ENCODE results near the gene NXN.
"Not testable (repeated sequence)": the region's sequence is repeated elsewhere in the genome, so short reads cannot be mapped to it uniquely, and the experiment has no call there.

Gene NXN

DNA sequence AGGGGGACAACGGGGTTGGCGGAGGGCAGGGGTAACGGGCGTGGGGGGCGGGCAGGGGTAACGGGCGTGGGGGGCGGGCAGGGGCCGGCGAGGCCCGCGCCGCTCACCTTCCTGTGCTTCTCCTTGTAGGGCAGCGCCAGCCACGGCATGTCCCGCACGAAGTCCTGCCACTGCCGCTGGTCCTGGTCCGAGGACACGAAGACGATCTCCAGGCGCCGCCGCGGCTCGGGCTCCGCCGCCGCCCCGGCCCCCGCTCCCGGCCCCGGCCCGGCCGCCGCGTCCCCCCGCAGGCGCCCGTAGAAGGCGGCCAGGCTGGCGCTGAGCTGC is 401 bp downstream of the NXN start:
- DNase-seq (ENCODE audit: low read depth in 2 of 2), result no peak

DNA sequence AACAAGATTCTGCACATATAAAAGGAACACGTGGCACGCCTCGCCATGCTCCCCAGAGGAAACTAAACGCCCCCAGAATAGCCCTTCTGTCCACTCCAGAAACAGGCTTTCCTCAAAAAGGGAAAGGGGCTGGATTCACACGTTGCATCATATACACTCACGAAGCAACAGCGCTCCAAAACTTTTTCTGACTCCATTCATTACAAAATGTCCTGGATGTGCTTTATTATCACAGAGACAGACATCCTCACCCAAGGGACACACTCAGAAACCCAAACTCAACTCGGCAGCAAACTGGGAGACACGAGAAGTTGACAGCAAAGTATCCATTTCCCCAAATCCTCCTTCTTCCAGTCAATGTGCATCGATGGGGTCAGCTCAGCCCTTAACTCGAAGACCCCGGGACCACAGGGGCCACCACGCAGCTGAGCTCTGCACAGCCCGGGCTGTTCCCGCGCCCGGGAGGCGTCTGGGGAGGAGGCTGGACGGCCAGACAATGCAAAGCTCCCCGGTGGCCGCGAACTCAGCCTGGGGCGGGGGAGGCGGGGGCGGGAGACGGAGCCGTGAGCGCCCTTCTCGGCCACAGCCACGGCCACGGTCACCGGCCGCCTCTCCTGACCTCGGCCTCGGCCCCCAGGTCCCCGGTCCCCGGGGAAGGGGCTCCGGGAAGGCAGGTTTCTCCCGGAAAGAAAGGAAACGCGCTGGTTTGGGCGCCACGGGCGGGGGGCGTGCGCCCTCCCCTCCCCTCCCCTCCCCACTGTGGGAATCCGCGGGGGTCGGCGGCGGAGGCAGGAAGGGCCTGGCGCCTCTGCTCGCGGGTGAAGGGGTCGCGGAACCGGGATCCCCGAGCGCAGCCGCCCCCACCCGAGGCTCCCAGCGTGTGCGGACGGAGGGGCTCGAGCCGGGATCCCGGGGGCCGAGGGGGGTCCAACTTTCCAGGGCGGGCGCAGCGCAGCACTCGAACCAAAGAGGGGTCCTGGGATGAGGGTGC is 1.2 kb downstream of the NXN start:
- no peak for DNase-seq (ENCODE audit: low read depth in 2 of 2)

DNA sequence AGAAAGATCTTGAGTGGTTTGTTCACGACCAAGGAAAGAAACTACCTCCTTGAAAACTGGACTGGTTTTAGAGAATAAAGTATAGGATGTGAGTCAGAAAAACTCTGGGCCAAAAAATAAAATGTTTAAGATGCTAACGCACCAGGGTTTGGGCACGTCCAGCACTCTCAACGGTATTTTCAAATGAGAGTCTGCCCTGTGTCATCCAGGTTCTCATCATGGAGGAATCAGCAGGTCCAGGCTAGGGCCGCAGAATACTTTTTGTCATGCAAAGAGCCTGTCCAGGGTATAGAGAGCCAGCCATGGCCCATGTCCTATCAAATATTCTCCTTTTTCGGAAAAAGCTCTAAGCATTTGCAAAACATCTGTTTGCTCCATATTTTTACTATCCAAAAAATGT is 2.4 kb downstream of the NXN start:
- DNase-seq (ENCODE audit: low read depth in 2 of 2), result no peak

DNA sequence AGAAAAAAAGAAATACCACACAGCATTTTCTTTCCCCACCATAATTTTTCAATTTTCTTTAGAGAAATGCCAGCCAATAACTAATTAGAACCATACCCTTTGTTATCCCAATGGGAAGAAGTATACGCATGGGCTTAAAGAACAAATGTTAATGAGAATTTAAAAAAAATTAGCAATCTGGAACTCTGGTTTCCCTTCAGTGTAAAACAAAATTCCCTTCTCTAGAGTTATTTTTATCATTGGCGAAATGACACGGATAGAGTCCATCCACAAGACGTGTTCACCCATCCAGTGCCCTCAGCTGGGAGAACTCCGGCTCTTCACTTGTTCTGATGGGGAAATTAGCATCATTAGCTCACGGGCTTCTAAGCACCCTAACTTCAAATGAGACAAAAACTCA is 3.3 kb downstream of the NXN start:
- DNase-seq (ENCODE audit: low read depth in 2 of 2), result no peak

DNA sequence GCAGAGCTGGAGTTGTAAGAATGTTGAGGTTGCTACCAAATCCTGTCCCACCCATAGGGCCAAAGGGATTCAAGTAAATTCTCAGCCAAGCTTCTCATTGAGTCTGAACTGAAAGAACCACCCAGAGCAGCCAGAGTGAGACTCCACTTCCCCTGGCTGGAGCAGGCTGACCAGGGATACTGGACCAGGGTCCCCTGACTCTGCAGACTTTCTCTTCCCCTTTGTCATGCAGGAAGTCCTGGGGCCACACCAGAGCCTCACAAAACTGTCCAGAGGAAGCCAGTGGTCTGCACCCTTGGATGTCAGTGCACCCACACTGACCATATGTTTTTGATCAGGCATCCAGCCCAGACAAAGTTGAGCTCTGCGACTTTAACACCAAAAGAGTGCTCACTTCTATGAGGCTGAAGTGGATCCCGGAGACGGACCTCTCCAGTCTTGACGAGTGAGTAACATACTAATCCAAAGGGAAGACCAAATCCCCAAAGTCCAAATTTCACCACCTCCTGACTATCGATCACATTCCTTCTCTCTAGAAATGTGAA is 4.1 kb downstream of the NXN start:
- no peak for DNase-seq (ENCODE audit: low read depth in 2 of 2)

DNA sequence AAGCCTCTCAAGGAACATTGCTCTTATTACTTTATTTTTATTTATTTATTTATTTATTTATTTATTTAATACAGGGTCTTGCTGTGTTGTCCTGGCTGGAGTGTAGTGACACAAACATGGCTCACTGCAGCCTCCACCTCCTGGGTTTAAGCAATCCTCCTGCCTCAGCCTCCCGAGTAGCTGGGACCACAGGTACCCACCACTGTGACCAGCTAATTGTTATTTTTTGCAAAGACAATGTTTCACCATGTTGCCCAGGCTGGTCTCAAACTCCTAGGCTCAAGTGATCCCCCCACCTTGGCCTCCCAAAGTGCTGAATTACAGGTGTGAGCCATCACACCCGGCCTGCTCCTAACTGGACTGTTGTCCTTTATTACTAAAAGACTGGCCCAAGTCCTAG is 4.8 kb downstream of the NXN start:
- not testable (repeated sequence) for DNase-seq (ENCODE audit: low read depth in 2 of 2)

DNA sequence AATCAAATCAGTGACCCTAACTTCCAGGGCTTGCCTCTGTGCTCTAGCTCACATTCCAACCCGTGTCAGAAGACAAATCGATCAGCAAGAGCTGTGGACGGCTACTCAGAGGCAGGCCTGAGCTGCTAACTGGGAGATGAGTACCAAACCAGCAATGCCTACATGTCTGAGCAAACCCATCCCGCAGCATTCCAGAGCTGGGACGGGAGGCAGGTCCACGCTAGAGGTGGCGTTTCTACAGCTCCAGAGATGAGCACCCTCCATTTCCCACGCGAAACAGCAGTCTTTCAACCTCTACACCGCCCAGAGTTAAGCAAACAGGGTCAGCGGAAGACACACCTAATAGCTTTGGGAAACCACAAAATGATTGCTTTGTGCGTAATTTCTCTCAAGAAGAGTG is 6.5 kb downstream of the NXN start:
- no peak for DNase-seq (ENCODE audit: low read depth in 2 of 2)

DNA sequence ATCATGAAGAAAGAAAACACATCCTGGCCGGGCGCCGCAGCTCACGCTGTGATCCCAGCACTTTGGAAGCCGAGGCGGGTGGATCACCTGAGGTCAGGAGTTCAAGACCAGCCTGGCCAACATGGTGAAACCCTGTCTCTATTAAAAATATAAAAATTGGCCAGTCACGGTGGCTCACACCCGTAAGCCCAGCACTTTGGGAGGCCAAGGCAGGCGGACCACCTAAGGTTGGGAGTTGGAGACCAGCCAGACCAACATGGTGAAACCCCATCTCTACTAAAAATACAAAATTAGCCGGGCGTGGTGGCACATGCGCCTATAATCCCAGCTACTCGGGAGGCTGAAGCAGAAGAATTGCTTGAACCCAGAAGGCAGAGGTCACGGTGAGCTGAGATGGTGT is 7.7 kb downstream of the NXN start:
- not testable (repeated sequence) for DNase-seq (ENCODE audit: low read depth in 2 of 2)

DNA sequence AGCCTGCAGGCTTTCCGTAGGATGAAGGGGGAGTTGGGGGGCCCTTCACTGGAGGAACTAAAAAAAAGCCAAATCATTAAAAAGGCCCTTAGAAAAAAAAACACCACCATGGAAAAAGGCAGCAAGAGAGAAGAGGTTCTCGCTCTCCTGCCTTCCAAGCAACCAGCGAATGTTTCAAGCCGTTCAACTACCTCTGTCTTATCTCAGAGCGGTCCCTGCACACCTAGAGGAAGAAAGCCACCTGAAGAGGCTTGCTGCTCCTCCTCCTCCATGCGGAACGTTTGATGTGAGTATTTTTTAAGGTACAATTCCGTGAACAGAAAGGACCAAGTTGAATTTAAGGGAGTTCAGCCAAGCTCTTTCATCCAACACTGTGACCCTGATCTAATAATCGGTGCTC is 9.2 kb downstream of the NXN start:
- DNase-seq (ENCODE audit: low read depth in 2 of 2), result no peak

DNA sequence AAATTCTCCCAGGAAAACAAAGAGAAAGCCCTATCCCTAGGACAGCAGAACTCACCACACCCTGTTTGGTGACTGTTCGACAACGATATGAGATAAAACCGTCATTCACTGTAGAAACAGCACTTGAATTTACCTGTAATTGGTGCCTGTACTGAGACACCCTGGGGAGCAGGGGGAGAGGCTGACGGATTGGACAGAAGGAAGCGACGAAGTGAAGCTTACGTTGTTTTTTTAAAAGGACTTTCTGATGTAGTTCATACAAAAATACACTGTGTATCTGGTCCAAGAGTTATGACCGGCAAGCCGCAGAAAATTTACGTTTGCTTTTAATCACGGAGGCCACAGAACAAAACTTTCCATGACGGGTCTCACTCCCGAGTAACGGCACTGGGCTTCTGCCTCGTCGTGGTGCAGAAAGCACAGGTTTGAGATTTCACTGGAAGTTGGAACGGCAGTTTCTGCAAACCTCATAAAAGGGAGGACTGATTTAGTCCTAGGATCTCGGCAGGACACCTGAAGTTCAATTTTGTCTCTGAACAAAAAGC is 9.7 kb downstream of the NXN start:
- DNase-seq (ENCODE audit: low read depth in 2 of 2), result no peak

DNA sequence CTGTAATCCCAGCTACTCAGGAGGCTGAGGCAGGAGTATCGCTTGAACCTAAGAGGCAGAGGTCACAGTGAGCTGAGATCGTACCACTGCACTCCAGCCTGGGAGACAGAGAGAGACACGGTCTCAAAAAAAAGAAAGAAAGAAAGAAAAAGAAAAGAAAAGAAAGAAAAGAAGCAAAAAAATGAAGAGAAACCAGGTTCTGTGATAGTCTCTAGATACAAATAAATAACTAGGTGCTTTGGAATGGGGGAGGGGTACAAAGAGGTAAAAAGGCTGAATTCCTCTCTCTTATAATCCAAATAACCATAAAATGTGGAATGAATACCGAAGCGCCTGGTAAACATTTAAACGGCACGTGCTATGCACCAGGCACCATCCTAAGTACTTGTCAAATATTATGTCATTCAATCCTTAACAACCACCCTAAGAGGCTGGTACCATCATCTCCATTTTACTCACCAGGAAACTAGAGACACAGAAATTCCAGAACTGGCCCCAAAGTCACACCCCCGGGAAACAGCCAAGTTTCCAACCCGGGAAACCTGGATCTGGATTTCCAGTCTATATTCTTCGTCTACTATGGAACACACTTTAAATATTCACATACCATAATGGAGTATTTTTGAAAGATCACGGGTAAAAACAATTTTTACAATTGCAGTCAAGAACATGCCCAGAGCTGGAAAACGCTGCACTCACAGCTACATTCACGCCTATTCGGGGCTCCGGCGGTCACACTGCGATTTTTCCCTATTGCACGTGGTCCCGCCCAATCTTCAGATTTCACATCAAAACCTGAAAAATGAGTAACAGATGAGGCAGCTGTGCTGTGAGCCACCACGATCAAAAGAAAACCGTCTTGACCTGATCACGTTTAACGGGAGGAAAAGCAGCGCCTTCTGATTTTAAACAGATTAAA is 10.5 kb downstream of the NXN start:
- no peak for DNase-seq (ENCODE audit: low read depth in 2 of 2)

DNA sequence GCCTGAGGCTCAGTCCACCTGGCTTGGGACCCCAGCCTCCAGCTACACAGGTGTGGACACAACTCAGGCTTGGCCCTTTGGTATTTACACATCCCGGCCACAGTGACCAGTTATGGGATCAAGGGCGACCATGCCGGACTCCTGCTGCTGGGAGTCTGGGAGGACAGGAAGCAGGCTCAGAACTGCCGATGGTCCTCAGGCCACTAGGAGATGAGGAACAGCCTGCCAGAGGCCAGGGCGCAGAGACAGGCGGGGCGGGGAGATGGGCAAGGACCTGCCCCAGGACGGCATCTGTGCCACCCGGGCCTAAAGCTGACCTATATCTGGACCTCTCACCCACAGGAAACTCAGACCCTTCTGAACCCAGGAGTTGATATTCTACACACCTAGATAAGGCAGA is 12.5 kb downstream of the NXN start:
- DNase-seq (ENCODE audit: low read depth in 2 of 2), result no peak

DNA sequence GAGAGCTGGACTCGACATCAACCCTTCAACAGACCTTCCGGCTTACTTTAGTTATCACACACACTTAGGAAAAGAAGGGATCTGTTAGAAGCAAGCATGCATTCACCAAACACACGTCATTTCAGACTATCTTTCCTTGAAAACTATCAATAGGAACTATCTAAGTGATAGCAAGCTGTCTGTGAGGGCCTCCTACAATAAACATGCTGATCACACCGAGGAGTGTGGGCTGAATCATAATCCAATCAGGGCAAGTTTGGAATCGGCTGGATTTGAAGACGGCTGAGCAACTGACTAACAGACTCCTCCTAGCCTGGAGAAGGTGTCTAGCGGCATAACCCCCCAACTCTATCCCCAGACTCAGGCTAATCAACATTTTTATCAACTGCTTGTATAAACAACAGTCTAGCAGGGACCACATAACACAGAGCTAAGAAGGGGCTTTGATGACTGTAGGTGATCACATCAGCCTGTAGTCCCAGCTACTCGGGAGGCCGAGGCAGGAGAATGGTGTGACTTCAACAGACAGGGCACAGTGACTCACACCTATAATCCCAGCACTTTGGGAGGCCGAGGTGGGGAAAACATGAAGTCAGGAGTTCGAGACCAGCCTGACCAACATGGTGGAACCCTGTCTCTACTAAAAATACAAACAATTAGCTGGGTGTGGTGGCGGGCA is 14.1 kb downstream of the NXN start:
- no peak for DNase-seq (ENCODE audit: low read depth in 2 of 2)

DNA sequence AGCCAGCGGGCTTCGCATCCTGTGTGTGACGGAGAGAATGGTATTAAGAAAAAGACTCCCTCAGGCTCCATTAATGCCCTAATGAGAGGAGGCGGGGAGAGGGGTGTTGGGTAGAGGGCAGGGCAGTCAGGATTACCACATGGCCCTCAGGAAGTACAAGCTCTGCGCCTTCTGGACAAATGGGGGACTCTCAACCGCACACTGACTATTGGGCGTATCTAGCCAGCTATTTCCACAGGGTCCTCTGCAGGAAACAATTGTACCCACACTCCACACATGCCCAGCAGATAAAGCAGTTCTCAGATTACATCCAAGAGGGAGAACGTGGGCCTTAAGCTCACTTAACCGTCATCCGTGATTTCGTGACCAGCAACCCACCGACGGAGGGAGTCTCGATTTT is 14.7 kb downstream of the NXN start:
- no peak for DNase-seq (ENCODE audit: low read depth in 2 of 2)

DNA sequence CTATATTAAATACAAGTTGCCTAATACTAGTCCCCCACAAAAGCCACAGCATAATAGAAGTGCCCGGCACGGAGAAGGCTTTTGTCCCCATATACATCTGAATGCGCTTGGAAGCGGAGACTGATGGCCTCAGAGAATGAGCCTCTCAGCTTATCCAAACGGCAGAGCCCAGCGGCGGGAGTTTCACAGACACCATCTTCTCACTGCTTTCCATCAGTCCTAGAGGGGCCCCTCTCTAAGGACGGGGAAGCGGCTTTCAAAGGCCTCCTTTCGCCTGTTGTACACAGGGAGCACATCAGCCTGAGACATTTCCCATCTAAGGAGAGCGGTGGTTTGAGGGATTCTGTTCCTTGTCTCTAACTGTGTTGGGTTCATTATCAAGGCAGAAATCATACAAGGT is 16.9 kb downstream of the NXN start:
- no peak for DNase-seq (ENCODE audit: low read depth in 2 of 2)

DNA sequence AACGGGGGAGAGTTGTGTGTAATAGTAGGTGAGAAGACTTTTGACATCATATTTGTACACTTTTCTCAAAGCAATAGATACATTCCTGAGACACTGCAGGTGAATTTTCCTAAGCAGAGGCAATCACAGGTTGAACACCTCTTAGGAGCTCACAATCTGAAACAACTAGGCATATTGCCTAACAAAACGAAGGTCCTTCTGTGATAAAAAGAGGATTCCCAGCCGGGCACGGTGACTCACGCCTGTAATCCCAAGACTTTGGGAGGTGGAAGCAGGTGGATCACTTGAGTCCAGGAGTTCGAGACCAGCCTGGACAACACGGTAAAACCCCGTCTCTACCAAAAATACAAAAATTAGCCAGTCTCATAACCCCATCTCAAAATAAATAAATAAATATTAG is 17.4 kb downstream of the NXN start:
- DNase-seq (ENCODE audit: low read depth in 2 of 2), result no peak

DNA sequence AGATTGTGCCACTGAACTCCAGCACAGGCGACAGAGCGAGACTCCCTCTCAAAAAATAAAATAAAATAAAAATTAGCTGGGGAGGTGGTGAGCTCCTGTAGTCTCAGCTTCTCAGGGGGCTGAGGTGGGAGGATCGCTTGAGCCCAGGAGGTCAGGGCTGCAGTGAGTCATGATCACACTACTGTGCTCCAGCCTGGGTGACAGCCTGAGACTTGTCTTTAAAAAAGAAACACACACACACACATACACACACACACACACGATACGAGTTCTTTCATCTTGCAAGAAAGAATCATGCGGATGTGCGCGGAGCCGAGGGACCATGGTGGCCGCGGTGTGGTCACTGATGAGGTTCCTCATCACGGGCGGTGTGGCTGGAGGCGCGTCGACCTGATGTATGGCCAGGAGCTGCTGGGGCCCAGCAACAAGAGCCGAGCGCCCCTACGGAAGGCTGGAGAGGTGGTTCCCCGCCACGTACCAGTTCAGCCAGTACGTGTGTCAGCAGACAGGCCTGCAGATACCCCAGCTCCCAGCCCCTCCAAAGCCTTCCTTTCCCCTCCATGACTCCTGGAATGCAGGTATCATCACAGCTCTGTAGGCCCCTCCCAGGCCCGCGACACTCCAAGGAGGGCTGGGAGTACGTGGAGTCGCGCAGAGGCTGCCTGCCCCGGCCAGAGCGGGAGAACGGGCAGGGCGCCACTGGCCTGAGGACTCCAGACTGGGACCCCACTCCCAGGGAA is 20.7 kb downstream of the NXN start:
- DNase-seq (ENCODE audit: low read depth in 2 of 2), result no peak

DNA sequence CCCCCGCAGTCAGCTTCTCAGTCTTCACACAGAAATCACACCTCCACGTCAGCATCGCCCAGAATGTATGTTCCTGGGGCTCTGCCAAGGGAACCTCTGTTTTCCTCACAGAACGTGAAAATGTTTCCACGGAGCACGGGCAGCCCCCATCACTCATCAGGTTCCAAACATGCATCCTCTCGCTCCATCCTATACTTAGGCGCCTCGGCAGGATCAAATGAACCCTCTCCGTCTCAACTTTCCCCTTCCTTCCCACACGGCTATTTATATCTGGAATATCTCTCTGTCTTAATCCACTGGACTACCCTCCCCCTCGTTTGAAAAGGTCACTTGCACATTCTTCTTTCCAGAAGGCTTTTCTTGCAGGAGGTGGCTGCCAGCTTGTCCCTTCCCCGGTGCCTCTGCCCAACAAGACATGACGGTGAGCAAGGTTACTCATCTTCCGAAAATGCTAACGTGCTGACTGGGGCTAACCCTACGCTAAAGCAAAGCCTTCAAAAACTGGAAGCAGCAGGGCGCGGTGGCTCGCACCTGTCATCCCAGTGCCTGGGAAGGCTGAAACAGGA is 21.6 kb downstream of the NXN start:
- no peak for DNase-seq (ENCODE audit: low read depth in 2 of 2)

DNA sequence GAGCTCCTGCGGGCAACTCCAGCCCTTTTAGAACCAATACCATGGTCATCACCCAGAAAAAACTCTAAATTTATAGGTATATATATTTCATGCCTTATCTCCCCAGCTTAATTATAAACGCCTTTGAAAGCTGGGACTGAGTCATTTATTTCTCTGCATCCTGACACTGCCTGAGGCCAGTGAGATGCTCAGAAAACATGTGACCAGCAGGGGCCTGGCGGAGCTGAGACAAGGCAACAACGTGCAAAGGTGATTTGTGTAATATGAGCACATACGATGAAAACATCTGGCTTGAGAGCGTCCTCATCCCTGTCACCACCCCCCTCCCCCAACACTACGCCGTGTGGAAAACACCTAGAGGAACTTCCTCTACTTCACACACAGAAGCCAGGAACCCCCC is 22.7 kb downstream of the NXN start:
- no peak for DNase-seq (ENCODE audit: low read depth in 2 of 2)

DNA sequence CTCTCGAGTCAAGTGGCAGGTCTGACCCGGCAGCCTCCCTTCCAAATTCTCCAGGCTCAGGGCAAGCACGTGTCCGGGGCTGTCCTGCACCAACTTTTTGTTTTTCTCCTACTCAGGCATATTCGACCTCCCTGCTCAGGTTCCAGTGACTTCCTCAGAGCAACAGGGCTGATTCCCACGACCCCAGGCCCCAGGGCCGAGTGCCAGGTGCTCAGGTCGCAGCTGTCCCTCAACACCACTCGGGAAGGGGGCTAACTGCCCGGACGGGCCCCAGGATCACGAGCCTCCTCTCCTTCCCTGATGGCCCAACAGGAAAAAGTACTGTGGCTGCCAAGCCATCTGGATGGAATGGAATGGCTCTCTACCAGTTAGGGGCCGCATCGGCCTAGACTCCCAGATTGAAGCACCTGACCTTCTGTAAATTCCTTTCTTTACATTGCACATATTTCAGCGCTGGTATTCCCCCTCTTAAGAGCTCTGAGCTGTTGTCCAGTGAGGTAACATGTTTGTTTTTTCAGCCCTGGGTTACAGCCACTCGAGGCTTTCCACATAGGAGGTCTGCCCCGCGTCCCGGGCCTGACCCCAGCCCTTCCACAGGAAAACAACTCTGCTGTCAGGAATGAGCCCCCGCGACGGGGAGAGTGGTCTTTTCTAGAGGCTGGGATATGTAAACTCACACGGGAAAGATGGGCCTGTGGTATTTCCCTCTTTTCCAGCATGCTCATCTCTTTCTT is 25.0 kb downstream of the NXN start:
- DNase-seq (ENCODE audit: low read depth in 2 of 2), result no peak

Data from stimulated activated CD4-positive, alpha-beta T cell treated with anti-CD3 and anti-CD28 coated beads, Interleukin-4, amount 100 ng/mL, for 48 hours (primary cell).